ENCODE measurements around the gene SARM1.

SARM1 gene

GRCh38 chr17:28339431-28339830 is 32.1 kb upstream of the SARM1 start:
- H3K36me3 ChIP-seq (ENCODE audit: insufficient read depth), result no peaks in the 10 kb centered on the region
- TF ChIP-seq CTCF (conservative IDR thresholded peaks at IDR 0.05; ENCODE audit: low read depth, low read length), result no peak
- no peak overlapping the region for H3K4me2 ChIP-seq

DNA sequence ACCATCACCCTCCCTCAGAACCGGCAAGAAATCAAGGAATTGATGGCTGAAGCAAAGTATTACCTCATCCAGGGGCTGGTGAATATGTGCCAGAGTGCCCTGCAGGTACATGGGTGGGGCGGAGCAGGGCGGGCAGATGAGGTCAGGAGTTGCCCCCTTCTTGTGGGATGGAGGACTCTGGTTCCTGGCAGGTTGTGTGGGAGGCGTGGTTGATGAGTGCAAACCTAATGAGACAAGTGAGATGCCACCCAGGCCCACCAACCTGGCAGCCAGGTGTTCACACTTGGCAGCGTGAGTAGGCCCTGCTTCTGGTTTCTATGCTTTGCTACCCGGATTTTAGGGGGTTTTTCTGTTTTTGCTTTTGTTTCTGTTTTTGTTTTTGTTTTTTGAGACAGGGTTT is 31.1 kb upstream of the SARM1 start:
- no peak for TF ChIP-seq CTCF (conservative IDR thresholded peaks at IDR 0.05; ENCODE audit: low read depth, low read length)
- no peak overlapping the region for H3K9ac ChIP-seq
- H3K27ac ChIP-seq, result no peak overlapping the region
- no peaks in the 10 kb centered on the region for H3K27me3 ChIP-seq (ENCODE audit: insufficient read depth, low read depth)
- no peaks in the 10 kb centered on the region for H3K36me3 ChIP-seq (ENCODE audit: insufficient read depth)
- H2AFZ ChIP-seq (ENCODE audit: low read depth), result no peak overlapping the region
- no peaks in the 10 kb centered on the region; the same call in 1 of the 2 replicates for H3K79me2 ChIP-seq (ENCODE audit: insufficient read depth, low read depth)
- H4K20me1 ChIP-seq (ENCODE audit: insufficient read depth), result no peaks in the 10 kb centered on the region
- H3K4me1 ChIP-seq (ENCODE audit: low read depth, poor library complexity, severe bottlenecking), result peaks cover 8% of the 10 kb centered on the region
- no peak overlapping the region for H3K4me2 ChIP-seq
- no peak overlapping the region for H3K4me3 ChIP-seq (IDR thresholded peaks at IDR 0.05; ENCODE audit: insufficient read depth, low read depth, low read length)

More at GRCh38 chr17:28339431-28339830, 32.1 kb upstream of the SARM1 start:
- H3K27me3 ChIP-seq (ENCODE audit: insufficient read depth, low read depth), result no peaks in the 10 kb centered on the region
- no peak overlapping the region for H3K9ac ChIP-seq
- no peaks in the 10 kb centered on the region; the same call in 1 of the 2 replicates for H3K79me2 ChIP-seq (ENCODE audit: insufficient read depth, low read depth)
- H3K4me3 ChIP-seq (IDR thresholded peaks at IDR 0.05; ENCODE audit: insufficient read depth, low read depth, low read length), result no peak overlapping the region
- peaks cover 10% of the 10 kb centered on the region for H3K4me1 ChIP-seq (ENCODE audit: low read depth, poor library complexity, severe bottlenecking)
- H3K27ac ChIP-seq, result no peak overlapping the region
- no peak overlapping the region for H2AFZ ChIP-seq (ENCODE audit: low read depth)
- no peaks in the 10 kb centered on the region for H4K20me1 ChIP-seq (ENCODE audit: insufficient read depth)

- H3K36me3 ChIP-seq (ENCODE audit: insufficient read depth), result no peaks in the 10 kb centered on the region
- no peaks in the 10 kb centered on the region for H3K79me2 ChIP-seq (ENCODE audit: insufficient read depth, low read depth)
- no peak overlapping the region for H3K4me2 ChIP-seq
- no peak overlapping the region for H3K27ac ChIP-seq
- no peak overlapping the region for H3K9ac ChIP-seq
- H3K4me1 ChIP-seq (ENCODE audit: low read depth, poor library complexity, severe bottlenecking), result peaks cover 5% of the 10 kb centered on the region
- H3K27me3 ChIP-seq (ENCODE audit: insufficient read depth, low read depth), result no peaks in the 10 kb centered on the region
- TF ChIP-seq CTCF (conservative IDR thresholded peaks at IDR 0.05; ENCODE audit: low read depth, low read length), result no peak
- no peak overlapping the region for H3K4me3 ChIP-seq (IDR thresholded peaks at IDR 0.05; ENCODE audit: insufficient read depth, low read depth, low read length)
- H2AFZ ChIP-seq (ENCODE audit: low read depth), result no peak overlapping the region
- H4K20me1 ChIP-seq (ENCODE audit: insufficient read depth), result no peaks in the 10 kb centered on the region
Measured at GRCh38 chr17:28341516-28341915, 30.0 kb upstream of the SARM1 start.

DNA sequence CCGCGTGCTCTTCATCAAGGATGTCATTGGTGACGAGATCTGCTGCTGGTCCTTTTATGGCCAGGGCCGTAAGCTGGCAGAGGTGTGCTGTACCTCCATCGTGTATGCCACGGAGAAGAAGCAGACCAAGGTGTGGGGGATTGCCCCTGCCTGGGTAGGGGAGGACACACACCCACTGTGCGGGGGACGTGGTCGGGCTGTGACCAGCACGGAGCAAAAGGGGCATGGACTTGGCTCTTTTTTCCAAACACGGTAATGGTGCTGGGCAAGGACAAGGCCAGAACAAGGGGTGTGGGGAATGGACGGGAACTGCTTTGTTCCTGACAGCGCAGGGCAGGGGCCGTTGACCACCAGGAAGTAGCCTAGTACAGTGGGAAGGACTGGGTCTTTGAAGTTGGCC is 29.2 kb upstream of the SARM1 start:
- TF ChIP-seq CTCF (conservative IDR thresholded peaks at IDR 0.05; ENCODE audit: low read depth, low read length), result no peak
- H3K4me2 ChIP-seq, result no peak overlapping the region
- H4K20me1 ChIP-seq (ENCODE audit: insufficient read depth), result no peaks in the 10 kb centered on the region
- no peaks in the 10 kb centered on the region for H3K4me1 ChIP-seq (ENCODE audit: low read depth, poor library complexity, severe bottlenecking)
- H2AFZ ChIP-seq (ENCODE audit: low read depth), result no peak overlapping the region
- no peaks in the 10 kb centered on the region; the same call in 1 of the 2 replicates for H3K36me3 ChIP-seq (ENCODE audit: insufficient read depth)
- H3K27me3 ChIP-seq (ENCODE audit: insufficient read depth, low read depth), result no peaks in the 10 kb centered on the region
- no peak overlapping the region for H3K4me3 ChIP-seq (IDR thresholded peaks at IDR 0.05; ENCODE audit: insufficient read depth, low read depth, low read length)
- H3K79me2 ChIP-seq (ENCODE audit: insufficient read depth, low read depth), result no peaks in the 10 kb centered on the region
- no peak overlapping the region for H3K27ac ChIP-seq
- H3K9ac ChIP-seq, result no peak overlapping the region
